ENCODE data around the gene SLC24A3.
"Not testable (repeated sequence)": the region's sequence is repeated elsewhere in the genome, so short reads cannot be mapped to it uniquely, and the experiment has no call there.

Gene SLC24A3

DNA sequence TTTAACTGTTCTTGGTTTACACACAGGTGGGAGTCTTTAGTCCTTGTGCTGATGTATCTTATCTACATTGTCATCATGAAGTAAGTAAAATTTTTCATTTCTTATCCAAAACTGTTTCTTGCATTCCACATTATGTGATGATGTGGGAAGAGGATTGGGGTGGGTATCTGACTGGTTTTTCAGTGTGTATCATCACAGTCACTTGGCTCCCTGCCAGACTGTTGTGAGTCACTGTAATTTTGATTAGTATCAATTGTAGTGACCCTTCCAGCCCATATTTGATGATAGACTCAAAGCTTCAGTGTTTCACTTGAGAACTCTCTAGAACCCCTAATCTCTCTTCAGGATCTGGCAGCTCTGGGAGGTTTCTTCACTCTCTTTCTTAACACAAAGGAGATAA is 461.1 kb downstream of the SLC24A3 start:
- no peak for DNase-seq (ENCODE audit: low spot score)

DNA sequence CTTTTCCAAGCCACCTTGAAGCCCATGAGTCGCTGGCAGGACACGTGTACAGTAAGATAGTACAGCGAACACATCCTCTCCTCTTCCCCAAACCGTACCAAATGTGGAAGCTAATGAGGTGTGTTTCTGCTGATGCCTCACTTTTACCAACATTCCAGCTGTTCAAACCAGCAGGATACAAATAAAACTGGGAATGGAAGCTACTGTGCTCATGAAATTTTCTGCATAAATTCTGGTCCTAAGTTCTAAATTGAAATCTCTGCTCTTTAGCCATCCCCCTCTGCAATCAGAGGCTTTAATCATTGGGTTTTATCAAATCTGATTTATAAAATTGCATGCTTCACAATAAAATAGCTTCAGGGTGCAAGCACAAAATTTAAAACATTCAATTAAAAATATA is 463.8 kb downstream of the SLC24A3 start:
- no peak for DNase-seq (ENCODE audit: low spot score)

DNA sequence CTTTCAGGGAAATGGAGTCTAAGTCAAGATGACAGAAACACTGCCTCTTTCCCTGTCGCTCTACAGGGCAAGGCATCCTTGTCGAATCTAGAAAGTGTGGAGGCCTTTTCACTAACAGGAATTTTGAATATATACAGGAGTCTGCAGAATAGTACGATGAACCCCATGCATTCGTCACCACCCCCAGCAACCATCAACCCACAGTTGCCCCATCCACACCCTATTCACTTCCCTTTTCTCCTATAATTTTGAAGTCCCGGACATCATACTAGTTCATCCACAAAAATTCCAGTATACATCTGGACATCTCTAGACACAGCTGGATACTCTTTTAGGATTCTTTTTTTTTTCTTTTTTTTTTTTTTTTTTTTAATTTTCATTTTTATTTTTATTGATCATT is 464.9 kb downstream of the SLC24A3 start:
- no peak for DNase-seq (ENCODE audit: low spot score)

DNA sequence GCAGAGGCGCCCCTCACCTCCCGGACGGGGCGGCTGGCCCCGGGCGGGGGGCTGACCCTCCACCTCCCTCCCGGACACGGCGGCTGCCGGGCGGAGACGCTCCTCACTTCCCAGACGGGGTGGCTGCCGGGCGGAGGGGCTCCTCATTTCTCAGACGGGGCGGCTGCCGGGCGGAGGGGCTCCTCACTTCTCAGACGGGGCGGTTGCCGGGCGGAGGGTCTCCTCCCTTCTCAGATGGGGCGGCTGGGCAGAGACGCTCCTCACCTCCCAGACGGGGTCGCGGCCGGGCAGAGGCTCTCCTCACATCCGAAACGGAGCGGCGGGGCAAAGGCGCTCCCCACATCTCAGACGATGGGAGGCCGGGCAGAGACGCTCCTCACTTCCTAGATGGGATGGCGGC is 466.1 kb downstream of the SLC24A3 start:
- not testable (repeated sequence) for DNase-seq (ENCODE audit: low spot score)

DNA sequence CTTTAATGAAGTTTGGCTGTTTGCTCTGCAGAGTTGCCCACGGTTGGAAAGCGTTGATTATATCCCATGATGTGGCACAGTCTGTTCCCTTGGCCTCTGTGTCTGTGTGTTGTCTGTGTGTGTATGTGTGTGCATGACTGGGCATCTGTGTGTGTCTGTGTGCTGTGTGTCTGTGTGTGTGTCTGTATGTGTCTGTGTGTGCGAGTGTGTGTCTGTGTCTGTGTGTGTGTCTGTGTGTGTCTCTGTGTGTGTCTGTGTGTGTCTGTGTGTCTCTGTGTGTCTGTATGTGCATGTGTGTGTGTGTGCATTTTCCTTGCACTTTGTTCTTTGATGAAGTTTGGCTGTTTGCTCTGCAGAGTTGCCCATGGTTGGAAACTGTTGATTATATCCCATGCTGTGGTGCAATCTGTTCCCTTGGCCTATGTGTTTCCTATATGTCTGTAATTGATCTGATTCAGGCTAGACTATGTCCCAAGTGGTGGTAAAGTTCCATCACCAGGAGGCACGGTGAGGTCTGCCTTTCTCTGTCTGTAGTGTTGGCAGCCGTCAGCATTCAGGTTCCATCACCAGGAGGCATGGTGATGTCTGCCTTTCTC is 467.6 kb downstream of the SLC24A3 start:
- no peak for DNase-seq (ENCODE audit: low spot score)

DNA sequence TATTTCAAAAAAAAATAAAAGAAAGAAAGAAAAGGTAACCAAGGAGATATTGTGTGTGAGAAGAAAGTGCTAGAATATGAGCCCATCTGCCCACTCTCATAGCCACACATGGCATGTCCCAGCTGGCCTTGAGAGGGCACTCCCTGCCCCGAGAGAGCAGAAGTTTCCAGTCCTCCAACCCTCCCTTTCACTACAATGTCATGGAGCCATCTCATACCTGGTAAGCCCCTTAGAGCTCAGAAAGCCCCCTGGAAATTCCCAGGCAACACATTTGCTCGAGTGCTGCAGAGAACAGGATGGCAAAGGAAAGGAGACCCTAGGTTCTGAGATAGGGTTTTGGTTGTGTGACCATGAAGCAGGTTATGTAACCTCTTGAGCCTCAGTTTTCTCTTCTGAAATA is 469.8 kb downstream of the SLC24A3 start:
- no peak for DNase-seq (ENCODE audit: low spot score)

DNA sequence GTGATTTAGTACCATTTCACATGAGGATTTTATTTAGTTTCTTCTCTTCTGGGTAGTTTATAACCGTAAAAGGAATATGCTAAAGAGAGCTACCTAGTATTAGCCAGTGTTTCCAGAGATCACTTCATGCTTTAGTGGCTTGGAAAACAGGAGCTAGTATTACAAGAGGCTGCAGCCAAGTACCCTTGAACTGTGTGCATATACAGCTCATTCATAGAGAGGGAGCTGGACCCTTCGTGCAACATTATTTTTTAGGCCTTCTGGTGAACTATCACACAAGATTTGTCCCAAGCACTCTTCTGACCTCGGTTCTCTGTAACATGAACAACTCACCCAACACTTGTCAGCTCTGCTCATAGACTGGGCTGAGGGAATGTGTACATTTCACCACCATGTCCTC is 470.7 kb downstream of the SLC24A3 start:
- DNase-seq (ENCODE audit: low spot score), result no peak

DNA sequence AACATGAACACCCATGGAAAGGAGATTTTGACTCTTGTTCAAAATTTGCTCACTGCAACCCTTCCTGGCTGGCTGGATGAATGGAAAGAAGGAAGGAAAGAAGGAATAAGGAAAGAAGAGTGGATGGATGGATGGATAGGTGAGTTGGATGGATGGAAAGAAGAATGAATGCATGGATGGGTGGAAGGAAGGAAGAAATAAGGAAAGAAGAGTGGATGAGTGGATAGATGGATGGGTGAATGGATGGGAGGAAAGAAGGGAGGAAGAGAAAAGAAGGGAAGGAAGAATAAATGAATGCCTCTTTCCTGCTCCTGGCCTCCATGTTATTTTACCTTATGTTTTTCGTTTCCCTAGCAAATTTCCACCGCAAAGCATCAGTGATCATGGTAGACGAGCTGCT is 471.4 kb downstream of the SLC24A3 start:
- DNase-seq (ENCODE audit: low spot score), result no peak

DNA sequence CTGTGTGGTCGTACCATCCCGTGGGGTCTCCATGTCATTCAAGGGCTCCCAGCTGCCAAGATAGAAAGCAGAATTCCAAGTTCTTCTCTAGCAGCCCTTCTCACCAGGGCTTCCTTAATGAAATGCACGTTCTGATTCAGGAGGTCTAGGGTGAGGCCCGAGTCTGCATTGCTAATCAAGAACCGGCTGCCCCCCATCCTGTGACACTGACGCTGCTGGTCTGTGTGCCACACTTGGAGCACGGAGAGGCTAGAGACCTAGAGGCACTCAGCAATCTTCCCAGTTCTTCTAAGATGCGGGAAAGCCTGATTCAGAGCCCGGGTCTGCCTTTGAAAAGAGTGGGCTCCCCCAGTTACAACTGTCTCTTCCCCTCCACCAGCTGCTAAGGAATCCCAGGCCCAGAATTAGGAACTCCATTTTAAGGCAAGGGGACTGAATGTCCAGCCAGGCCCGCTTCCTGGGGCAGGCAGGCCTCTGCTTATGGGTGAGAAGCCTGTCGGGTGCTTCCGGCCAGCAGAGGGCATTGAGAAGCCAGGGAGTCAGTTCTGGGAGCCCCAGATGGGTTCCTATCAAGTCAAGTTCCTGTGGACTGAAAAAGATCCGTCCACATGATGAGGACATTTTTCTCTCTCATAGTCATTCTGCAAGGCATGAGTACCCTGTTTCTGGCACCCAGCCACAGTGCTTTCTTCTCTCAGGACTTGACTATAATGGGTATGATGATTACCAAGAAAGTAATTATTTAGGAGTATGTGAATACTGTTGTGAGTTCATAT is 475.8 kb downstream of the SLC24A3 start:
- no peak for DNase-seq (ENCODE audit: low spot score)

DNA sequence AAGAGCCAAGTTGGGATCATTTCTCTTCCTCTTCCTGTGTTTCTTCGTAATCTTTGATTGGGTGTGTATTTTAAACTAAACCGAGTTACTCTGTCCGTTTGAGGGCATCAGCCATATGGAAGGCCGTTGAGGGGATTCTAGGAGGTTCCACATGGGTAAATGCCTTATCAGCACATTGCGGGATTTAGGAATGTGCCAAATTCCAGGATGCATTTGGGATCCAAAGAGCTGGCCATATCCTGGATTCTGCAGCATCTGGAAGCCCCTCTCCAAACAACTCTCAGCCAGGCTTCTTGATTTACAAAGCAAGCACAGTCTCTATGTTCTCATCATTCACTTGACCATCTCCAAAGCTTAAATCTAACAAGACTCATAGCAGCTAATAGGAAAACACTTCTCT is 478.0 kb downstream of the SLC24A3 start:
- DNase-seq (ENCODE audit: low spot score), result no peak

DNA sequence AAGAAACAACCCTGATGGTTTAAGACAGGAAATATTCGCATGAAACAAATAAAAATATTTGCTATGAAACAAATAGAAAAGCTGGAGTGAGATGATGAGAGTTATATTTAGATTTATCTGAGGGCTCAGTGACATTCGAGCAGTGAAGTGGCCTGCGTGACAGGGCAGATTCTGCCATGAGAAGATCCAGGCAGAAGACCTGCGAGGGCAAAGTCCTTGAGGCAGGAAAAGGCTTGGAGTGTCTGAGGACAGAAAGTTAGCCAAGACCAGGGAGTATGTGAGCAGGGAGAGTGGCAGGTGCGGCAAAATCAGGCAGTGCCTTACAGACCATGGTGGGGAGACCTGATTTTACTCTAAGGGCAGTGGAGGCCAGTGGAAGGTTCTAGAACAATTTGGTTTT is 478.7 kb downstream of the SLC24A3 start:
- no peak for DNase-seq (ENCODE audit: low spot score)

DNA sequence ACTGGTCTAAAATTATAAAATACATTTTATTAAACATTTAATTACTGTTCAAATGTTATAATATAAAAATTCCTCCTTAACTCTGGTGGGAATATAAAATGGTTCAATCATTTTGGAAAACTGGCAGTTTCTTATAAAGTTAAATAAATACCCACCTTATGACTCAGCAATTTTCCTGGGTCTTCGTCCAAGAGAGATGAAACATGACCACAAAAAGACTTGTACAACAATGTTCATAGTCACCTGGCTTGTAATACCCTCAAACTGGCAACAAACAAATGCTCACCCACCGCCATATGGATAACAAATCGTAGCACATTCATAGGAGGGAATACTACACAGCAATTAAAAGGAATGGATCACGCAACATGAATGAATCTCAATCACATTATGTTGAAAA is 479.7 kb downstream of the SLC24A3 start:
- no peak for DNase-seq (ENCODE audit: low spot score)

DNA sequence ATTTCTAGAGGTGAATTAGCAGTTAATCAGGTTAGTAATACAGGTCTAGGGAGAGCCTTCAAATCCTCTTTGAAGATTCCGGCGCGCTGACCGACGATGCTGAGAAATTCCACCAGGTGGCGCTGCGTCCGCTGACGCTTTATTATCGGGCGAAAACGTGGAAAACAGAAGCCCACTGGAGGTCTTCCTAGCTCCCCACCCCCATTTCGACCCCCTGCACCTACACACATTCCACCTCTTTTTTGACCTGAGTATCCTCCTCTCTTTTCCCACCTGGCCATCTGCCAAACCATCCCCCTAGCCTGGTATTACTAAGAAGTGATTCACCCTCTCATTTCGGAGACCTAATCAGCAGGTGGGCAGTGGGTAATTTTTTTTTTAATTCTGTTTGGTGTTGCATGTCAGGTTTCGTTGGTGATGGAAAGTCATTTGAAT is 480.3 kb downstream of the SLC24A3 start:
- peak; percentile 14 for DNase-seq (ENCODE audit: low spot score)

DNA sequence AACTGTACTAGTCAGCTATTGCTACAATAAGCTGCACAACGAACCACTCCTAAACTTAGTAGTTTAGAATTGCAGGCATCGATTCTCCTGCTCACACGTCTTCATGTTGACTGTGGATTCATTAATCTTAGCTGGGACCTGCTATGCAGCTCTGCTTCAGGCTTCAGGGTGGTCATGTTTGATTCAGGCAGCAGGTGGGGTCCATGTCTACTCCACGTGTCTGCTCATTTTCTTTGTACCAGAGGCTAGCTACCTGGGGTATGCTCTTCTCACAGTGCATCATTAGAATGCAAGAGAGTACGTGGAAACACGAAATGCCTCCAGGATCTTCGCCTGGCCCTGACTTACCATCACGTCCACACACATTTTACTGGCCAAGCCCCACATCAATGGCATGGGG is 481.1 kb downstream of the SLC24A3 start:
- no peak for DNase-seq (ENCODE audit: low spot score)

DNA sequence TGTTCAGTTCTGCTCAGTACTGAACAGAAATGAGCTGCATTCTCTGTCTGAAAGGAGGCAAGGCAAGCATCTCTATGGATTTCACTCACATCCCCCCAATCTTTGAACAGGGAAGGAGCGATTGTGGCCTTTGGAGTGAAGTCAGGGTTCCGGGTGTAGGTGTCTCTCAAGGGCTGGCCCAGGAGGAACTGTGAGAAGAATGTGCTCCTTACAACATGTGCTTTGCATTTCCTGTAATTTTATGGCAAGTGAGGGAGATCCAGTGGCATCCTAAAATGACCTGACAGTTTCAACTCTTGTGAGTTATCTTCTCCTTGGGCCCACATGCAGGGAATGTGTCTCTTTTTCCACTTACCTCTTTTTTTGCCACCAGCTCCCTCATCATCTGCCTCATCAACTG is 482.6 kb downstream of the SLC24A3 start:
- DNase-seq (ENCODE audit: low spot score), result no peak

DNA sequence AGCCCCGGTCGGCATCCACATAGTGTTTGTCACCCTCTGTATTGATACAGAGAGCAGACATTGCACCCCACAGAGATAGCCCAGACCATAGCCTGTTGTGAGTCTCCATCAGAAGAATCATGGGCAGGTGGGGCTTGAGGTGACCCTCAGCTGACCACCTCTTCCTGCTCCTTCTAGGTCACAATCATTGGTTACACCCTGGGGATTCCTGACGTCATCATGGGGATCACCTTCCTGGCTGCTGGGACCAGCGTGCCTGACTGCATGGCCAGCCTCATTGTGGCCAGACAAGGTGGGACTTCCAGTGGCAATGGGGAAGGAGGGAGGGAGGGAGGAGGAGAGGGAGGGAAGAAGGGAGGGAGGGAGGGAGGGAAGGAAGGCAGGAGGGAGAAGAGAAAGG is 484.2 kb downstream of the SLC24A3 start:
- no peak for DNase-seq (ENCODE audit: low spot score)

DNA sequence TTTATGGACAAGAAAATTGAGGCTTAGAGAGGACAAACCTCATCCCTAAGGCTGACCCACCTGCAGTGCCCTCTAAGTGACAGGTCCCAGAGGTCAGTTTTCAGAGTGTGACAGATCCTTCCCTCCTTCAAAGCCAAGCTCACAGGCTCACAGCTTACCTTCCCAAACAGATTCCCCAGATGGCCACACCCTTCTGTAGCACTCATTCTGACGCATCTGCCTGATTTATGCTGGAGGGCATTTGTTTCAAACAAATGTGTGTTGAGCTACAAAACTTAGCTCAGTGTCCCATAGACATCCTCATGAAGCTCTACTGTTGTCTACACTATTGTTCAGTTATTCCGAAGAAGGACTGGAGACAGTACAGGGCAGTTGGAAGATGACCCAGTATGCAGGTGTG is 485.0 kb downstream of the SLC24A3 start:
- DNase-seq (ENCODE audit: low spot score), result no peak

DNA sequence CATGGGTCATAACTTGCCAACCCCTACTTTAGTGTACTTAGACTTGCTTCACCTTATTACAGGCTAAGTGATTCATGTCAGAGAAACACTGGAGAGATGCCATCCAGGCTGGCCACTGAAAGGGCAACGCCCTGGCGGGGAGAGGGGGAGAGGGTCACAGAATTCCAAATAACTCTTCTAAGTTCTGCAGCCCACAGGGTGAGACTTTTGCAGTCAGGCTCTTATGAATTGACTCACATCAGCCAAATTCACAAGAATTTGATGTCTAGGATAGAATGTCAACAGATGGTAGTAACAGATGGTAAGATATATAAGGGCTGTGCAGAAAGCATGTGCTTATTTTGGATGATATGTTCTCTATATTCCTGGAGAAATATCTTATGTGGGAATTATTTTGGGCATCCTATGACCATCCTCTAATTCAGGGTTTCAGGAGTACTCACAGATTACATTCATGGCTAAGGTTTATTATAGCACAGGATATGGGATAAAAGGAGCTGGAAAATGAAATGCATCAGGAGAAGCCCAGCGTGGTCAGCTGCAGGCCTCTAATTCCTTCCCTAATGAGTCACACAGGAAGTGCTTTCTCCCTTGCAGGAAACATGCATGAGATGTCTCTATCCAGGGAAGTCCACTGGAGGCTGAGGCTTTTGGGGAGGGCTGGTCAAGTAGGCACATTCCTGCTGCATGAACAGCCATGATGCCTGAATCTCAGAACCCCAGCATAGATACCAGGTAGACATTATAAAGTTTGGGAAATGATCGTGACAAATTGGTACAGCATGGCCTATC is 486.9 kb downstream of the SLC24A3 start:
- no peak for DNase-seq (ENCODE audit: low spot score)

DNA sequence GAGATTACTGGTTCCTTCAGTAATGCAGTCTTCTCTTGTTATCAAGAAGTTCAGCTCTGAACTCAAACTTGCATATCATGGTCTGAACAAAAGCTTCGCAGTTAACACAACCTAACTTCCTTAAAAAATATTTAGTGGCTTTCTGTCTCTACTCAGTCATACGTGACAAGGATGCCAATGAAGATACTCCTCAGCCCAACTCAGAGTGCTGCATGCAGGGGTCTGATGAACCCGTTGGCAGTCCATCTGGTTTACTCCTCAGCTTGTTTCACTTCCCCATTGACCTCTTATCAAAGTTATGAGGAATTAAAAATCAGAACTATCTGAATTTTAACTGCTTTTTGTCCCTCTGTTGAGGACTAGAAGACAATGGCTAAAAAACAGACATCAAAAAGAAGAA is 489.0 kb downstream of the SLC24A3 start:
- no peak for DNase-seq (ENCODE audit: low spot score)

DNA sequence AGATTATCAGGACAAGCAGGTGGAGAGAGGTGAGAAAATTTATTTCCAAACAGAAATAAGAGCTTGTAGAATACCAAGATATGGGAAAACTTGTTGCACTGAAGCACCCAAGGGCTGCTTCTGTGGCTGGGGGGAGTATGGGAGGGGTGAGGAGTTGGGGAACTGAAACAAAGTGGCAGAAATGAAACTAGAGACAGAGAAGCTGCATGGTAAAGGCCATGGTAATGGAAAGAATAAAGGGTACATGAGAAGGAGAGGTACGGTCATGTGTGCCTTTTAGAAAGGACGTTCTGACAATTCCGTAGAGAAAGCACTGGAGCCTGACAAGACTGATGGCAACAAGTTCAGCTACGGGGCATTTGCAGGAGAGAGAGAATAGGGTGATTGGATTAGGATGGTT is 494.0 kb downstream of the SLC24A3 start:
- no peak for DNase-seq (ENCODE audit: low spot score)

DNA sequence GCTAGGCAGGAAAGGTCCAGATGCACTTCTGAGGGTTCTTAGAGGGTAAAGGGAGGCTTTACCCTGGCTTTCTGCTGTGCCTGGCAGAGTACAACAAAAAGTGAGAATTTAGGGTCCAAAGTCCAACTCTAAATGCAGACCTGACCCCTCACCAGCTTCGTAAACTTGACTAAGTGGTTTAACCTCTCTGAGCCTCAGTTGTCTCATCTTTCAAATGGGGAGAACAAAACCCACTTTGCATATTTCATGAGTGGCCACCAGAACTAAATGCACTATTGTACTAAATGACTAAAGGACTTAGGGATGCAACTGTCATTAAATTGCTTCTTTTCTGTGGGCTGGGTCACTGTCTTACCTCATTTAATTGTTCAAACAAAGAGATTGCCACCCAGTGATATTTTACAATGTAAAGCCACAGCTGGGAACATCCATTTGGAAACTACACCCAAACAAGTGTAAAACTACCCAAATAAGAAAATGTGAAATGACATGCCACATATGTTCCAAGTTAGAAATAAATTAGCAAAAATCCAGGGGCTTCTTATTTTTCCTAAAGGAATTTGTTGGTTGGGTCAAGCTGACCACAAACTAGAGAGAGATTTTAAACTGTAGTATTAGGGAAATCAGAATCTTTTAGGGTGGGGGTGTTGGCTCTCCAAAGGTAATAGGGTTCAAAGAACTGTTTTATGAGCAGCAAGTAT is 497.3 kb downstream of the SLC24A3 start:
- DNase-seq (ENCODE audit: low spot score), result no peak

Measured in SK-N-DZ (cell line).